Prostate gland (tissue), 2 donors: Measurements from ENCODE around the gene PAK5. TPM values are rescaled to one million over a fixed set of nuclear protein-coding genes. Genes with fewer than 3 reads are reported as not detected.

Experiments used
- DNase-seq: peaks from one replicate; pipeline ENCODE4 v3.0.0-alpha.2; 2019; ENCODE audit warnings: low spot score
- H3K27ac ChIP-seq, 2 donors: fragments of 200-600 bp; sonication (generic); 2 replicates each; pipeline ENCODE4 v1.5.1; 2017 to 2019
- H3K27me3 ChIP-seq: fragments of 200-600 bp; sonication (generic); replicated peaks from 2 replicates; pipeline ENCODE4 v1.5.1; 2019; ENCODE audit not compliant: insufficient read depth
- H3K36me3 ChIP-seq, 2 donors: fragments of 200-600 bp; sonication (generic); 1 replicate in 1 of 2; 2 replicates in 1 of 2; pipeline versions ENCODE4 v1.5.1 to v1.8.1; 2017 to 2019
- H3K4me1 ChIP-seq: fragments of 200-600 bp; sonication (generic); replicated peaks from 2 replicates; pipeline ENCODE4 v1.5.1; 2019
- H3K4me3 ChIP-seq, 2 donors: fragments of 200-600 bp; sonication (generic); 2 replicates each; pipeline ENCODE4 v1.5.1; 2017 to 2019
- H3K9me3 ChIP-seq: fragments of 200-600 bp; sonication (generic); 2 replicates; pipeline ENCODE4 v1.5.1; 2017
- POLR2A ChIP-seq: fragments of 450-650 bp; IDR thresholded peaks from one replicate; pipeline ENCODE4 v1.6.1; 2016; ENCODE audit warnings: antibody characterized with exemption, mild to moderate bottlenecking
- POLR2AphosphoS5 ChIP-seq: sonication (generic); formaldehyde crosslinking; IDR thresholded peaks from one replicate; pipeline ENCODE4 v1.6.1; 2017; ENCODE audit warnings: antibody characterized with exemption
- WGBS: methylation state at CpG from one replicate; pipeline ENCODE4 v1.1.5; 2018; 5-methylcytosine and 5-hydroxymethylcytosine counted together
- intact Hi-C: fragments of 100-400 bp; cut with DNase I; formaldehyde crosslinking; loops from one replicate; pipeline ENCODE4 v1.14.2; 2022
- total RNA-seq, 2 donors: library from RNA; depleted of rRNA; stranded (reverse); fragments of >200 nt; gene quantifications; one replicate each; pipeline ENCODE4 v1.1.0, GENCODE V29; 2016
- TF ChIP-seq, protein P1 (sequence below), 4 experiments: fragments of 200-600 bp in 2 of 4; fragments of 450-650 bp in 2 of 4; sonication (generic) in 2 of 4; IDR thresholded peaks; 1 replicate in 3 of 4; 2 replicates in 1 of 4; pipeline ENCODE4 v1.5.1; 2016 to 2019; ENCODE audit warnings: antibody characterized with exemption in 4 of 4, mild to moderate bottlenecking in 2 of 4, moderate library complexity in 2 of 4

Gene PAK5
- total RNA-seq, 2 donors from 2014 or later: 1.4 to 1.9 TPM

DNA sequence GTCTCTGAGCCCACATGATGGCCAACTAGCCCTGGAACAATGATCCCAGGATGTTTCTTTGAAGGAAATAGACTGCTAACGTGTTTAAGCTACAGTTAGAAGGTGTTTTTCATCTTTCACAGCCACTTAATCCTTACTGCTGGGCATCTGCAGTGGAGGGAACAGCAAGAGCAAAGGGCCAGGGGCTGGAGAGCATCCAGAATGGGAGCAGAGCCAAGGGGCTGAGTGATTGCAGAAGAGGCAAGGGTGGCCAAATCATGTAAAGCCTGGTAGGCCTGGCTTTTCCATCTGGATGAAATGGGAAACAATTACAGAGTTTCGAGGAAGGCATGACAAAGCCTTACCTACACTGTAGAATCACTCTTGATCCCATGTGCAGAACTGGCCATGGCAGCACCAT, 343.2 kb downstream of the PAK5 start:
- H3K36me3 ChIP-seq: no peaks in the 10 kb centered on the region
- no peak overlapping the region for H3K4me3 ChIP-seq
- no peaks in the 10 kb centered on the region for H3K9me3 ChIP-seq
- no peak overlapping the region for H3K27ac ChIP-seq
- TF ChIP-seq, protein P1, sequence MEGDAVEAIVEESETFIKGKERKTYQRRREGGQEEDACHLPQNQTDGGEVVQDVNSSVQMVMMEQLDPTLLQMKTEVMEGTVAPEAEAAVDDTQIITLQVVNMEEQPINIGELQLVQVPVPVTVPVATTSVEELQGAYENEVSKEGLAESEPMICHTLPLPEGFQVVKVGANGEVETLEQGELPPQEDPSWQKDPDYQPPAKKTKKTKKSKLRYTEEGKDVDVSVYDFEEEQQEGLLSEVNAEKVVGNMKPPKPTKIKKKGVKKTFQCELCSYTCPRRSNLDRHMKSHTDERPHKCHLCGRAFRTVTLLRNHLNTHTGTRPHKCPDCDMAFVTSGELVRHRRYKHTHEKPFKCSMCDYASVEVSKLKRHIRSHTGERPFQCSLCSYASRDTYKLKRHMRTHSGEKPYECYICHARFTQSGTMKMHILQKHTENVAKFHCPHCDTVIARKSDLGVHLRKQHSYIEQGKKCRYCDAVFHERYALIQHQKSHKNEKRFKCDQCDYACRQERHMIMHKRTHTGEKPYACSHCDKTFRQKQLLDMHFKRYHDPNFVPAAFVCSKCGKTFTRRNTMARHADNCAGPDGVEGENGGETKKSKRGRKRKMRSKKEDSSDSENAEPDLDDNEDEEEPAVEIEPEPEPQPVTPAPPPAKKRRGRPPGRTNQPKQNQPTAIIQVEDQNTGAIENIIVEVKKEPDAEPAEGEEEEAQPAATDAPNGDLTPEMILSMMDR (IDR thresholded peaks at IDR 0.05): no peak
- no peak for TF ChIP-seq POLR2A
- TF ChIP-seq POLR2AphosphoS5: no peak
- 69% methylated on average over 2 of the region's 2 CpGs for WGBS
- intact Hi-C loops: no loop called here
- no peak for DNase-seq
- H3K27me3 ChIP-seq: no peaks in the 10 kb centered on the region
- no peaks in the 10 kb centered on the region for H3K4me1 ChIP-seq

DNA sequence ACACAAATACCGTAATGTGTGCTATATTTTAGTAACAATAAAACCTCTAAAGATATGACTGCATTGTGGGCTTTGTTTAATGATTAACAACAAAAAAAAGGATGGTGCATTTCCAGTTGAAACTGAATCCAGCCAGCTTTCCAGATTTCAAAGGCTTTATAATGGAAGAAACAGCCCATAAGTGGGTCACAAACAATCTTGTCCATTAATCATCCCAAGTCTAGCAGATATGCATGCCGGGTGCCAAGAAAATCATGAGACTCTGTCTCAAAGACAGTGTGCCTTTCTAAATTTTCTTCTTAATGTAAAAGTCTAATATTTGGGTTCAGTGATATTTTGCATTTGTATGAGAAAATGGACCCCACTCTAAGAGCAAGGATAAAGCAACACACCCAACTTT, 345.1 kb downstream of the PAK5 start:
- 22% methylated on average over 2 of the region's 2 CpGs for WGBS
- Histone ChIP-seq H3K27ac (no peak overlapping the region), H3K36me3 (no peaks in the 10 kb centered on the region), H3K4me3 (no peak overlapping the region), H3K27me3 (no peaks in the 10 kb centered on the region), H3K9me3 (no peaks in the 10 kb centered on the region), H3K4me1 (no peaks in the 10 kb centered on the region)
- DNase-seq: no peak
- TF ChIP-seq POLR2AphosphoS5: no peak
- TF ChIP-seq, protein P1 (IDR thresholded peaks at IDR 0.05): no peak
- TF ChIP-seq POLR2A: no peak
- intact Hi-C loops: no loop called here

DNA sequence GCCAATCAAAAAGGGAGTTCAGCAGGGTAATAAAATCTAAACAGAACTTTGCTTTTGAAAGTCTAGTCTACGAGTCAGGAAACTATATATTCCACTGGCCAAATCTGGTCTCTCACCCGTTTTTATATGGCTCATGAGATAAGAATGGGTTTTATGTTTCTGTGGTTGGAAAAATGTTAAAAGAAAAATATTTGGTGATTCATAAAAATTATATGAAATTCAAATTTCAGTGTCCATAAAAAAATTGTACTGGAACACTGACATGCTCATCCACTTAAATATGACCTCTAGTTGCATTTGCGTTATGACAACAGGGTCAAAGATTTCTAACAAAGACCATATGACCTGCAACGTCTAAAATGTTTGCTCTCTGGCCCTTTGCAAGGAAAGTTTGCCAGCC, 346.8 kb downstream of the PAK5 start:
- H3K4me1 ChIP-seq: no peaks in the 10 kb centered on the region
- H3K27ac ChIP-seq: no peak overlapping the region
- H3K9me3 ChIP-seq: no peaks in the 10 kb centered on the region
- 60% methylated on average over 4 of the region's 4 CpGs for WGBS
- H3K27me3 ChIP-seq: no peaks in the 10 kb centered on the region
- no peak overlapping the region for H3K4me3 ChIP-seq
- DNase-seq: no peak
- intact Hi-C loops: no loop called here
- H3K36me3 ChIP-seq: no peaks in the 10 kb centered on the region
- TF ChIP-seq, protein P1 (IDR thresholded peaks at IDR 0.05): no peak
- TF ChIP-seq POLR2AphosphoS5 (no peak), POLR2A (no peak)

DNA sequence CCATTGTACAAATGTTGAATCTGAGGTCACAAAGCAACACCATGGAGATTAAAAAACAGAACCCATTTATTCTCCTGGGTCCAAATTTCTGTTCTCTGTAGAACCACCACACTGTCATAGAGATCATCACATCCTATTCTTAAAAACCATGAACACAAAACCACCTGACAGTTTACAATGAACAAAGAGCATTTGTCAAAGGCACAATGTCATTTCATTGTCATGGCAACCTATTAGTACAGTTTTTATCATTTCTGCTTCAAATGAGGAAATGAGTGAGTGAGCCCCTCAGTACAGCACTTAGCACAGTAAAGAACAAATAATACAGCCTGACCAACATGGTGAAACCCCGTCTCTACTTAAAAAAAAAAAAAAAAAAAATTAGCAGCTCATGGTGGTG, 347.6 kb downstream of the PAK5 start:
- no peak for DNase-seq
- H3K27me3 ChIP-seq: no peaks in the 10 kb centered on the region
- no peaks in the 10 kb centered on the region for H3K4me1 ChIP-seq
- no peaks in the 10 kb centered on the region for H3K36me3 ChIP-seq
- TF ChIP-seq, protein P1 (IDR thresholded peaks at IDR 0.05): no peak
- TF ChIP-seq POLR2AphosphoS5 (no peak), POLR2A (no peak)
- no peaks in the 10 kb centered on the region for H3K9me3 ChIP-seq
- H3K27ac ChIP-seq: no peak overlapping the region
- 48% methylated on average over 1 of the region's 1 CpG for WGBS
- intact Hi-C loops: no loop called here
- no peak overlapping the region for H3K4me3 ChIP-seq

DNA sequence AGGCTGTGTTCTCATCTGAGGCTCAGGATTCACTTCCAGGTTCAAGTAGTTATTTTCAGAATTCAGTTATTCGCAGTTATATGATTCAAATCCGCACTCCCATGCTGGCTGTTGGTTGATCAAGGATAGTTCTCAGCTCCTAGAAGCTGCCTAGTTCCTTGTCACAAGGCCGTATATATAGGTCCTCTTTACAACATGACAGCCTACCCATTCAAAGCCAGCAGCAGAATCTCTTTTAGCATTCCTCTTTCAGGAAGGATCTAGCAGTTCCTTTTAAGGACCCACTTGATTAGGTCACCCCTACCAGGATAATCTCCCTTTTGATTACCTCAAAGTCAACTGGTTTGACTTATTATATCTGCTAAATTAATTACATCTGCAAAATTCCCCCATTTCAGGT, 348.2 kb downstream of the PAK5 start:
- no peak for DNase-seq
- Histone ChIP-seq H3K4me3 (no peak overlapping the region), H3K36me3 (no peaks in the 10 kb centered on the region), H3K27me3 (no peaks in the 10 kb centered on the region), H3K27ac (no peak overlapping the region), H3K4me1 (no peaks in the 10 kb centered on the region), H3K9me3 (no peaks in the 10 kb centered on the region)
- TF ChIP-seq, protein P1 (IDR thresholded peaks at IDR 0.05): no peak
- TF ChIP-seq POLR2AphosphoS5: no peak
- no peak for TF ChIP-seq POLR2A
- WGBS: 94% methylated on average over 3 of the region's 3 CpGs
- intact Hi-C loops: no loop called here
